ENCODE measurements around the gene CDK18.

CDK18 gene

GRCh38 chr1:205534444-205534985 is 30.0 kb downstream of the CDK18 start:
- in situ Hi-C loops (cut with MboI; ENCODE audit: low sequenced_read_pairs): no loop called here

- in situ Hi-C loops (cut with MboI; ENCODE audit: low sequenced_read_pairs): no loop called here
Observed at GRCh38 chr1:205535096-205535495, 30.6 kb downstream of the CDK18 start.

GRCh38 chr1:205535866-205536758 is 31.6 kb downstream of the CDK18 start:
- in situ Hi-C loops (cut with MboI; ENCODE audit: low sequenced_read_pairs): no loop called here

- in situ Hi-C loops (cut with MboI; ENCODE audit: low sequenced_read_pairs): no loop called here
Observed at GRCh38 chr1:205536759-205537361, 32.4 kb downstream of the CDK18 start.

GRCh38 chr1:205537386-205538018 is 33.0 kb downstream of the CDK18 start:
- in situ Hi-C loops (cut with MboI; ENCODE audit: low sequenced_read_pairs): no loop called here

- in situ Hi-C loops (cut with MboI; ENCODE audit: low sequenced_read_pairs): no loop called here
Observed at GRCh38 chr1:205538235-205538840, 33.9 kb downstream of the CDK18 start.

GRCh38 chr1:205541161-205541886 is 36.9 kb downstream of the CDK18 start:
- in situ Hi-C loops (cut with MboI; ENCODE audit: low sequenced_read_pairs): no loop called here

GRCh38 chr1:205542367-205542766 is 37.9 kb downstream of the CDK18 start:
- in situ Hi-C loops (cut with MboI; ENCODE audit: low sequenced_read_pairs): no loop called here

- in situ Hi-C loops (cut with MboI; ENCODE audit: low sequenced_read_pairs): no loop called here
Observed at GRCh38 chr1:205543351-205544301, 39.2 kb downstream of the CDK18 start.

GRCh38 chr1:205545001-205545919 is 40.8 kb downstream of the CDK18 start:
- in situ Hi-C loops (cut with MboI; ENCODE audit: low sequenced_read_pairs): no loop called here

GRCh38 chr1:205545991-205546390 is 41.5 kb downstream of the CDK18 start:
- in situ Hi-C loops (cut with MboI; ENCODE audit: low sequenced_read_pairs): no loop called here

GRCh38 chr1:205546541-205546940 is 42.1 kb downstream of the CDK18 start:
- in situ Hi-C loops (cut with MboI; ENCODE audit: low sequenced_read_pairs): no loop called here

GRCh38 chr1:205547936-205548827 is 43.7 kb downstream of the CDK18 start:
- in situ Hi-C loops (cut with MboI; ENCODE audit: low sequenced_read_pairs): no loop called here

GRCh38 chr1:205554026-205554811 is 49.8 kb downstream of the CDK18 start:
- in situ Hi-C loops (cut with MboI; ENCODE audit: low sequenced_read_pairs): no loop called here

- in situ Hi-C loops (cut with MboI; ENCODE audit: low sequenced_read_pairs): no loop called here
Observed at GRCh38 chr1:205561501-205562203, 57.2 kb downstream of the CDK18 start.

- in situ Hi-C loops (cut with MboI; ENCODE audit: low sequenced_read_pairs): no loop called here
Observed at GRCh38 chr1:205563927-205564441, 59.5 kb downstream of the CDK18 start.
